Measurements from ENCODE around the gene RGS13.

RGS13 gene

DNA sequence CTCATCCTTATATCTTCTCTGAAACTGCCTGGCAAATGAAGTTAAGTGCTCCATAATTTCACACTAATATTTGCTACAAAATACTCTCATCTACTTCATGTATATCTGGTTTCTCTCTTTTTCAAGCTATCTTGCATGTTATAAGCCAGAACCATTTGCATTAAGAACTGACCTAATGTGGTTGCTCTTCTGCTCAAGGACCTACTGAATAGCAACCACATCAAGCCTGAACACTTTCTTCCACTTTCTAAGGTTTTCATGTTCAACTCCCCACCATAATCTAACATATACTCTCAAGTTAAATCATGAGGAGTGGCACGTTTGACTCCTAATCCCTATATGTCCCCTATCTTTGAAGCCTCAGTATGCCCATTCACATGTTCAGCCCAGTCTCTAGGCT, 33.2 kb upstream of the RGS13 start:
- H3K27ac Mint-ChIP-seq = no peak overlapping the region
- H3K4me1 Mint-ChIP-seq = peaks cover 5% of the 10 kb centered on the region
- no peaks in the 10 kb centered on the region for H3K27me3 Mint-ChIP-seq (ENCODE audit: low read depth, poor library complexity)
- TF ChIP-seq, protein P1, sequence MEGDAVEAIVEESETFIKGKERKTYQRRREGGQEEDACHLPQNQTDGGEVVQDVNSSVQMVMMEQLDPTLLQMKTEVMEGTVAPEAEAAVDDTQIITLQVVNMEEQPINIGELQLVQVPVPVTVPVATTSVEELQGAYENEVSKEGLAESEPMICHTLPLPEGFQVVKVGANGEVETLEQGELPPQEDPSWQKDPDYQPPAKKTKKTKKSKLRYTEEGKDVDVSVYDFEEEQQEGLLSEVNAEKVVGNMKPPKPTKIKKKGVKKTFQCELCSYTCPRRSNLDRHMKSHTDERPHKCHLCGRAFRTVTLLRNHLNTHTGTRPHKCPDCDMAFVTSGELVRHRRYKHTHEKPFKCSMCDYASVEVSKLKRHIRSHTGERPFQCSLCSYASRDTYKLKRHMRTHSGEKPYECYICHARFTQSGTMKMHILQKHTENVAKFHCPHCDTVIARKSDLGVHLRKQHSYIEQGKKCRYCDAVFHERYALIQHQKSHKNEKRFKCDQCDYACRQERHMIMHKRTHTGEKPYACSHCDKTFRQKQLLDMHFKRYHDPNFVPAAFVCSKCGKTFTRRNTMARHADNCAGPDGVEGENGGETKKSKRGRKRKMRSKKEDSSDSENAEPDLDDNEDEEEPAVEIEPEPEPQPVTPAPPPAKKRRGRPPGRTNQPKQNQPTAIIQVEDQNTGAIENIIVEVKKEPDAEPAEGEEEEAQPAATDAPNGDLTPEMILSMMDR (IDR thresholded peaks at IDR 0.05) = no peak
- H3K9me3 Mint-ChIP-seq = no peaks in the 10 kb centered on the region
- no peaks in the 10 kb centered on the region for H3K36me3 Mint-ChIP-seq (ENCODE audit: low read depth)
- H3K4me3 Mint-ChIP-seq = no peak overlapping the region
- no peak for DNase-seq

DNA sequence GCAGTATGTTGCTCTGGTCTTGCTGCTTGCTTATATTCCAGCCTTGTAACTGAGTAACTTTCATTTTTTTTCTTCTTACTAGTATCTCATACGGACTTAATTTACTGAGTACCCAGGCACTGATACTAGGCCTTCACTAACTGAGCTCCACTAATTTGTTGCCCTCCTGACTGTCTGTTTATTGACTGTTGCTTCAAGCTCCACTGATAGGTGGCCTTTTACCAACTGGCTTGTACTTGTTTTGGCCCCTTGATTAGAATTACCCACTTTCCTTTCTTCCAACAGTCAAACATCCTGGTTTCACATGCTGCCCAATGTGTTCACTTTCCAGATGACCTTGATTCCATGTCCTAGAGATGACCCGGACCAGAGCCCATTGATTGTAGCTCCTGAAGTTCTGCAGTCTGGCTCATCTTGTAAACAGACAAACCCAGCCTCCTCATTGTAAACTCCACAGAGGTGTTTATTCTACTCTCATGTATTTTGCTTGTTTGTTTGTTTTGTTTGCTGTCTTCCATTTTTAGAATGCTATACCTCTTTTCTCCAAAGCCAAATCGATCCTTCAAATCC, 32.6 kb upstream of the RGS13 start:
- H3K9me3 Mint-ChIP-seq = no peaks in the 10 kb centered on the region
- H3K27ac Mint-ChIP-seq = no peak overlapping the region
- DNase-seq = no peak
- peaks cover 5% of the 10 kb centered on the region for H3K4me1 Mint-ChIP-seq
- no peaks in the 10 kb centered on the region for H3K27me3 Mint-ChIP-seq (ENCODE audit: low read depth, poor library complexity)
- H3K4me3 Mint-ChIP-seq = no peak overlapping the region
- TF ChIP-seq, protein P1 (IDR thresholded peaks at IDR 0.05) = no peak
- no peaks in the 10 kb centered on the region for H3K36me3 Mint-ChIP-seq (ENCODE audit: low read depth)

DNA sequence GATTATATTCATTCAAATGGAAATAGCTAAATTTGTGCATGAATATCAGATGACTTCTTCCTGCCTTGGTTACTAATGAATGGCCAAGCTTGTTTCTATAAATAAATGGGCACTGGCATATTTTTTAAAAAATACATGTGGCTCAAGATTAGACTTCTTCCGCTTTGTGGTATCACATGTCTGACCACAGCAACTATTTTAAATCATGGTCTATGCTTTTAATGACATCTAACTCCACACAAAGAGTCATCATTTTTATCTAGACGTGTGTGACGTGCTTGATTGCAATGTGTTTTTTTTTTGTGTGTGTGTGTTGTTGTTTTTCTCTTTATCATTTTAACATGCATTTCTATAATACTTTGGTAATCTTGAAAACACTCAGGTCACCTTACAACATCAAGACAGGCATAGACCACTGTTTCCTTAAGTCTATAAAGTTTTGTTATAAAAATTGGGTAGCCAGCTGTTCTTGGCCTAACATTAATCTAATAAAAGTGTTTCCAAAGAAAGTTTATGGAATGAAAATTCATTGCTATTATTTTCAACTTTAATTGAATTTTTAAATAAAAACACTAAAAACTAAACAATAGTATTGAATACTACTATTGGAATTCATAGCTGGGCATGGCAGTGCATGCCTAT, 30.8 kb upstream of the RGS13 start:
- TF ChIP-seq, protein P1 (IDR thresholded peaks at IDR 0.05) = no peak
- H3K4me1 Mint-ChIP-seq = peaks cover 5% of the 10 kb centered on the region
- H3K27me3 Mint-ChIP-seq (ENCODE audit: low read depth, poor library complexity) = no peaks in the 10 kb centered on the region
- no peaks in the 10 kb centered on the region for H3K36me3 Mint-ChIP-seq (ENCODE audit: low read depth)
- no peak overlapping the region for H3K4me3 Mint-ChIP-seq
- no peaks in the 10 kb centered on the region for H3K9me3 Mint-ChIP-seq
- DNase-seq = no peak
- no peak overlapping the region for H3K27ac Mint-ChIP-seq

DNA sequence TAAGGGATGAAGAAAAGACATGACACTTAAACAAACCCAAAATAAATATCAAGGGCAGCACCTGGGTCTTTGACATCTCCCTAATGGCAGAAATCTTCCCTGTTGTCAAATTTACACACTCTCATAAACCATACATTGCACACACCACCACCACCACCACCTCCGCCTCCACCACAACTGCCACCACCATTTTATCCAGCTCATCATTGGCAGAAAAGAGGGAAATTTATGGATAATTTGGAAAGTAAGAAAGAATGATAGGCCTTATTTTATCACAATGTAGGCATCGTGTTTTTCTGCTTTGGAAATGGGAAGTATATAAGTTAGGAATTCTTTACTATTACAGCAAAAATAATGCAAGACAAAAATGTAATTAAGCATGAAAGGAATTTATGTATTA, 27.3 kb upstream of the RGS13 start:
- Mint-ChIP-seq H3K4me3 (no peak overlapping the region), H3K27me3 (ENCODE audit: low read depth, poor library complexity) (no peaks in the 10 kb centered on the region), H3K27ac (no peak overlapping the region), H3K36me3 (ENCODE audit: low read depth) (no peaks in the 10 kb centered on the region), H3K9me3 (no peaks in the 10 kb centered on the region), H3K4me1 (no peaks in the 10 kb centered on the region)
- DNase-seq = no peak
- TF ChIP-seq, protein P1 (IDR thresholded peaks at IDR 0.05) = no peak

DNA sequence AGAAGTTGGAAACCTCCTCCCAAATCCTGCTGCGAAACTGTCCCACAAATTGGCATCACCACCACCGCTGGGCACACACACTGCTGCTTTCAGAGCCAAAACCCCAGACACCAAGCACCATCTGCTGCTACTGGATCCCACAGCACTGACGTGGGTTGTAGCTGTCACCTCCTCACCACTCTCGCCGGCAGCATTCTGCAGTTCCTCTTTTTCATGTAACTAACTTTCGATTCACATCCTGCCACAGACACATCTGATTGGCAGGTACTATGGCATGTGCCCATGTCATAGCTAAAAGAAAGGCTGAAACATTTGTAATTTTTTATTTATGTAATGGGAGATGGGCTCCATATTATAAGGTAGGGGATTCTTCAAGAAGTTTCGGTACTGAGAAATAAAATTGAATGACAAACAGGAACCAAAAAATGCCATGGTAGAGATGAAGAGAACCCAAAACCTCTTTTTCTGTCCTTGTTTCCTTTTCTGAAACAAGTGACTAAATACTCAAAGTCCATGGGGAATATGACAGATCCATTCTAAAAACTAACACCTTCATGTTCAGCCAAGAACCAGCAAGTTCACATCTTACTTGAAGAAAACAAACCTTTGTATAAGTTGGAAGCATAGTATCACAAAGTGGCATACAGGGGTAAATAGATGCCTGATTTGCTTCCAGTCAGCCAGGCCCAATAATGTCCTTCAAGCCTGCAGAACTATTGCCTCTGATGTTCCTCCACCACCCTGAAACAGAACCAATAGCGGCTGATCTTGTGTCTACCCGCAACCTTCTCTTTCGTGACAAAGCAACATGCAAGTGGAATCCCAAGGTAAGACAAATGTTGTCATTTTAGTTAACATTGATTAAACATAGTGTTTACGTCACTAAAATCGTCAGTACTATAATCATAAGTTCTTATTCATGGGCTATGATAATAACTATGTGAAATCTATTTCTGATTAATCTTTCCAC, 26.6 kb upstream of the RGS13 start:
- Mint-ChIP-seq H3K9me3 (no peaks in the 10 kb centered on the region), H3K27me3 (ENCODE audit: low read depth, poor library complexity) (no peaks in the 10 kb centered on the region), H3K27ac (peak overlapping the region; percentile 74), H3K4me1 (no peaks in the 10 kb centered on the region), H3K4me3 (no peak overlapping the region), H3K36me3 (ENCODE audit: low read depth) (no peaks in the 10 kb centered on the region)
- TF ChIP-seq, protein P1 (IDR thresholded peaks at IDR 0.05) = no peak
- no peak for DNase-seq

Data from nephron progenitor cell (in vitro differentiated cells).